ENCODE measurements around the gene DNAJC17.

DNA sequence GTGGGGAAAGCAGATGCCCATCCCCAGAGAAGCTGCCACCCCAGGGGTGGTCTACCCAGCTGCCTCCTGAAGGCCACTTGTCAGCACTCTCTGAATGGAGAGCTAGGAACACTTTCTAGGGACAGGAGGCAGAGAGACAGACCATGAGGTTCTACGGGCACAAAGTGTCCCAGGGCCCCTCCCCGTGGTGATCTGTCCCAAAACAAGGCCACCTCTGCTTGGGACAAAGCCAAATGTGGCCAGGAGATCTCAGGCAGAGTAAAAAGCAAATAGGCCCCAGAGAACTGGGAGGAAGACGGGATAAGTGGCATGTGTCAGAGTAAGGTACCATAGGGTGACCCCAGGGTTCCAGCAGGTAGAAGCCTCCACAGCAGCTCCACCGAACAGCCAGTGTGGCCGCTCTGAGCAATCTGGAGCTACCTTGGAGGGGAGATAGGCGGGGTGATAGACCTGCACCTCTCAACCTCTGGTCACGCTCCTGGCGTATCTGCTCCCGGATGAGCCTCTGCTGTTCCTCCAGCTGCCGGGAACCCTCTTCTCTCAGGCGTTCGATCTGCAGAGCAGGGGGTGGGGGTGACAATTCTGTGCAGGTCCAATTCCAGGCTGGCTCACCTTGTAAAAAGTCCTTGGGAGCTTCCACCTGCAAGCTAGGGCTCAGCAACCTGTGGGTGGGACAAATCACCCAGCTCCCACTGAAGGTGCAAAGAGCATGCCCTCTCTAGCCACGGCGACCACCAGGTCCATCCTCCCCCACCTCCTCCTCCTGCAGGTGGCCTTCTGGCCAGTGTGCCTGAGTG is 31.3 kb downstream of the DNAJC17 start:
- TF ChIP-seq POLR2AphosphoS5 (IDR thresholded peaks at IDR 0.05) (no peak), POLR2A (IDR thresholded peaks at IDR 0.05) (no peak)
